ENCODE measurements around the gene PRMT7.

GRCh38 chr16:68273459-68273858, 37.4 kb upstream of the PRMT7 start:
- no peak for TF ChIP-seq CTCF (IDR thresholded peaks at IDR 0.05; ENCODE audit: poor library complexity, severe bottlenecking)
- no peak for TF ChIP-seq REST (IDR thresholded peaks at IDR 0.05; ENCODE audit: borderline replicate concordance)
